Measurements from ENCODE around the gene NXPH2.

GRCh38 chr2:138700716-138701115 lies 79.5 kb downstream of the NXPH2 start:
- no peak for TF ChIP-seq E4F1 (CRISPR knock-in tag; IDR thresholded peaks at IDR 0.05; ENCODE audit: borderline replicate concordance)
- no peak for TF ChIP-seq TBP (optimal IDR thresholded peaks at IDR 0.05; ENCODE audit: low read depth, low read length)
- TF ChIP-seq CEBPB (tag; IDR thresholded peaks at IDR 0.05): no peak
